GM20431 (cell line): ENCODE data around the gene P2RY13.

Source experiments
- in situ Hi-C: fragments of 300-500 bp; cut with MseI, MboI; formaldehyde crosslinking; loops from one replicate; pipeline ENCODE4 v1.15.0; 2020; ENCODE audit warnings: low sequenced_read_pairs; ENCODE audit not compliant: unreplicated experiment

Gene P2RY13

GRCh38 chr3:151300539-151300938 is 28.8 kb downstream of the P2RY13 start:
- in situ Hi-C loops, result no loop called here

- in situ Hi-C loops, result no loop called here
Observed at GRCh38 chr3:151299006-151299405, 30.3 kb downstream of the P2RY13 start.

GRCh38 chr3:151297429-151297828 is 31.9 kb downstream of the P2RY13 start:
- in situ Hi-C loops, result no loop called here

- in situ Hi-C loops, result no loop called here
Observed at GRCh38 chr3:151296226-151296625, 33.1 kb downstream of the P2RY13 start.

GRCh38 chr3:151293127-151293526 is 36.2 kb downstream of the P2RY13 start:
- in situ Hi-C loops, result no loop called here

- in situ Hi-C loops, result no loop called here
Observed at GRCh38 chr3:151290673-151291072, 38.7 kb downstream of the P2RY13 start.

GRCh38 chr3:151289445-151289844 is 39.9 kb downstream of the P2RY13 start:
- in situ Hi-C loops, result loop anchor here (10.0 kb wide), 1 partner anchor 125 kb away; no protein-coding TSS in a partner anchor

GRCh38 chr3:151285940-151286339 is 43.4 kb downstream of the P2RY13 start:
- in situ Hi-C loops, result loop anchor here (10.0 kb wide), 1 partner anchor 121 kb away; no protein-coding TSS in a partner anchor

GRCh38 chr3:151283907-151284461 is 45.4 kb downstream of the P2RY13 start:
- in situ Hi-C loops, result loop anchor here (10.0 kb wide), 1 partner anchor 119 kb away; no protein-coding TSS in a partner anchor

- in situ Hi-C loops, result loop anchor here (10.0 kb wide), 1 partner anchor 119 kb away; no protein-coding TSS in a partner anchor
Observed at GRCh38 chr3:151283387-151283786, 46.0 kb downstream of the P2RY13 start.

GRCh38 chr3:151282921-151283320 is 46.4 kb downstream of the P2RY13 start:
- in situ Hi-C loops, result loop anchor here (10.0 kb wide), 1 partner anchor 118 kb away; no protein-coding TSS in a partner anchor

GRCh38 chr3:151281671-151282324 is 47.6 kb downstream of the P2RY13 start:
- in situ Hi-C loops, result loop anchor here (10.0 kb wide), 1 partner anchor 117 kb away; no protein-coding TSS in a partner anchor

- in situ Hi-C loops, result loop anchor here (10.0 kb wide), 1 partner anchor 53 kb away; no protein-coding TSS in a partner anchor
Observed at GRCh38 chr3:151278230-151278629, 51.1 kb downstream of the P2RY13 start, which contains the start of gene P2RY14. P2RY14 (minus strand) TSS chr3:151278542; CDS start chr3:151214316, 64,226 bp downstream.

- in situ Hi-C loops, result loop anchor here (10.0 kb wide), 1 partner anchor 52 kb away; no protein-coding TSS in a partner anchor
Observed at GRCh38 chr3:151276687-151277042, 52.7 kb downstream of the P2RY13 start.
